ENCODE data around the gene ARFGAP1. TPM values are rescaled to one million over a fixed set of nuclear protein-coding genes. Genes with fewer than 3 reads are reported as not detected.
A peak's percentile ranks its signal among the peaks of the same experiment; 100 is the strongest.
"Not testable (repeated sequence)": the region's sequence is repeated elsewhere in the genome, so short reads cannot be mapped to it uniquely, and the experiment has no call there.

The ARFGAP1 gene
- total RNA-seq, 1 experiment from 2014 or later, result 127 TPM

DNA sequence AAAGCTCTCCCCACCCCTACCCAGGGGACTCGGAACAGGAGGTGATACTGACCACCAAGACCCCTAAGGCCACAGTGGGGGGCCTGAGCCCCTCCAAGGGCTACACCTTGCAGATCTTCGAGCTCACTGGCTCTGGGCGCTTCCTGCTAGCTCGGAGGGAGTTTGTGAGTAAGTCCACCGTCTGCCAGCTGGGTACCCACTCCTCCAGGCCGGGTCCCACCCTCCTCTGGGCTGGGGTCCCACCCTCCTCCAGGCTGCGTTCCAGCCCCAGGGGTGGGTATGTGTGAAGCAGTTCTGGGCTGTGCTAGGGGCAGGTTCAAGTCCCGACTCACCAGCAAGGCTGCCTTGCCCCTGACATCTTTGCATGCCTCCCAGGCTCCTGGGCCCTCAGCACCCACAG is 32.8 kb downstream of the ARFGAP1 start:
- H3K27ac Mint-ChIP-seq (ENCODE audit: unreplicated experiment), result no peak overlapping the region
- no TSS peak for BruUV-seq (replicated peaks)
- no peaks in the 10 kb centered on the region for H3K36me3 Mint-ChIP-seq (ENCODE audit: insufficient read depth, unreplicated experiment)
- TF ChIP-seq, protein P1, sequence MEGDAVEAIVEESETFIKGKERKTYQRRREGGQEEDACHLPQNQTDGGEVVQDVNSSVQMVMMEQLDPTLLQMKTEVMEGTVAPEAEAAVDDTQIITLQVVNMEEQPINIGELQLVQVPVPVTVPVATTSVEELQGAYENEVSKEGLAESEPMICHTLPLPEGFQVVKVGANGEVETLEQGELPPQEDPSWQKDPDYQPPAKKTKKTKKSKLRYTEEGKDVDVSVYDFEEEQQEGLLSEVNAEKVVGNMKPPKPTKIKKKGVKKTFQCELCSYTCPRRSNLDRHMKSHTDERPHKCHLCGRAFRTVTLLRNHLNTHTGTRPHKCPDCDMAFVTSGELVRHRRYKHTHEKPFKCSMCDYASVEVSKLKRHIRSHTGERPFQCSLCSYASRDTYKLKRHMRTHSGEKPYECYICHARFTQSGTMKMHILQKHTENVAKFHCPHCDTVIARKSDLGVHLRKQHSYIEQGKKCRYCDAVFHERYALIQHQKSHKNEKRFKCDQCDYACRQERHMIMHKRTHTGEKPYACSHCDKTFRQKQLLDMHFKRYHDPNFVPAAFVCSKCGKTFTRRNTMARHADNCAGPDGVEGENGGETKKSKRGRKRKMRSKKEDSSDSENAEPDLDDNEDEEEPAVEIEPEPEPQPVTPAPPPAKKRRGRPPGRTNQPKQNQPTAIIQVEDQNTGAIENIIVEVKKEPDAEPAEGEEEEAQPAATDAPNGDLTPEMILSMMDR (IDR thresholded peaks at IDR 0.05; ENCODE audit: unreplicated experiment), result no peak
- no peaks in the 10 kb centered on the region for H3K4me1 Mint-ChIP-seq (ENCODE audit: low read depth, unreplicated experiment)
- CTCF ChIA-PET, result no interaction called here
- intact Hi-C loops (cut with micrococcal nuclease; ENCODE audit: unreplicated experiment), result no loop called here
- H3K9me3 Mint-ChIP-seq (ENCODE audit: low read depth, unreplicated experiment), result peaks cover 3% of the 10 kb centered on the region
- no peak for DNase-seq
- peaks cover 87% of the 10 kb centered on the region for H3K27me3 Mint-ChIP-seq (ENCODE audit: unreplicated experiment)
- no peak overlapping the region for H3K4me3 Mint-ChIP-seq (ENCODE audit: low read depth, unreplicated experiment)

DNA sequence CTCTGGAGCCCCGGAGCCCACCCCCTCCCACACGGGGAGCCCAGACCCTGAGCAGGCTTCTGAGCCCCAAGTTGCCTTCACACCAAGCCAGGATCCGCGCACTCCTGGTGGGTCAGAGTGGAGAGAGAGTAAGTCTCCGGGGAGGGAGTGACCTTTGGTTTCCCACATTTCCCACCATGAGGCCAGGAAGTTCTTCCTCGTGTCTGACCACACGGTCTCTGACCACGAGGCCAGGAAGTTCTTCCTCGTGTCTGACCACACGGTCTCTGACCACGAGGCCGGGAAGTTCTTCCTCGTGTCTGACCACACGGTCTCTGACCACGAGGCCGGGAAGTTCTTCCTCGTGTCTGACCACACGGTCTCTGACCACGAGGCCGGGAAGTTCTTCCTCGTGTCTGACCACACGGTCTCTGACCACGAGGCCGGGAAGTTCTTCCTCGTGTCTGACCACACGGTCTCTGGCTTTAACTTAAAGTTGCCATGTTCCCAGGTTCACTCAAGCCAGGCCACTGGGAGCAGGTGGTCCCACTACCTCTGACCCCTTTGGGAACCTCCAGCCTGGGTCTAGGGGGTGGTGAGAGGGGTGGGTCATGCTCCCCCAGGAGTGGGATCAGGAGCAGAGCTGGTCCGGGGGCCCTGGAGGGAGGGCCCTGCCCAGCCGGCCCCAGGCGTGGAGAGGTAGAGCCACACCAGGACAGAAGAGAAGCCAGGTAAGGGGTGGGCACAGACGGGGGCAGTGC is 33.5 kb downstream of the ARFGAP1 start:
- CTCF ChIA-PET; DNase-seq; H3K4me1 Mint-ChIP-seq (ENCODE audit: low read depth, unreplicated experiment); H3K9me3 Mint-ChIP-seq (ENCODE audit: low read depth, unreplicated experiment); BruUV-seq (replicated peaks); intact Hi-C loops (cut with micrococcal nuclease; ENCODE audit: unreplicated experiment); H3K27ac Mint-ChIP-seq (ENCODE audit: unreplicated experiment); H3K36me3 Mint-ChIP-seq (ENCODE audit: insufficient read depth, unreplicated experiment); H3K4me3 Mint-ChIP-seq (ENCODE audit: low read depth, unreplicated experiment): not testable (repeated sequence)
- peaks cover 87% of the 10 kb centered on the region for H3K27me3 Mint-ChIP-seq (ENCODE audit: unreplicated experiment)

DNA sequence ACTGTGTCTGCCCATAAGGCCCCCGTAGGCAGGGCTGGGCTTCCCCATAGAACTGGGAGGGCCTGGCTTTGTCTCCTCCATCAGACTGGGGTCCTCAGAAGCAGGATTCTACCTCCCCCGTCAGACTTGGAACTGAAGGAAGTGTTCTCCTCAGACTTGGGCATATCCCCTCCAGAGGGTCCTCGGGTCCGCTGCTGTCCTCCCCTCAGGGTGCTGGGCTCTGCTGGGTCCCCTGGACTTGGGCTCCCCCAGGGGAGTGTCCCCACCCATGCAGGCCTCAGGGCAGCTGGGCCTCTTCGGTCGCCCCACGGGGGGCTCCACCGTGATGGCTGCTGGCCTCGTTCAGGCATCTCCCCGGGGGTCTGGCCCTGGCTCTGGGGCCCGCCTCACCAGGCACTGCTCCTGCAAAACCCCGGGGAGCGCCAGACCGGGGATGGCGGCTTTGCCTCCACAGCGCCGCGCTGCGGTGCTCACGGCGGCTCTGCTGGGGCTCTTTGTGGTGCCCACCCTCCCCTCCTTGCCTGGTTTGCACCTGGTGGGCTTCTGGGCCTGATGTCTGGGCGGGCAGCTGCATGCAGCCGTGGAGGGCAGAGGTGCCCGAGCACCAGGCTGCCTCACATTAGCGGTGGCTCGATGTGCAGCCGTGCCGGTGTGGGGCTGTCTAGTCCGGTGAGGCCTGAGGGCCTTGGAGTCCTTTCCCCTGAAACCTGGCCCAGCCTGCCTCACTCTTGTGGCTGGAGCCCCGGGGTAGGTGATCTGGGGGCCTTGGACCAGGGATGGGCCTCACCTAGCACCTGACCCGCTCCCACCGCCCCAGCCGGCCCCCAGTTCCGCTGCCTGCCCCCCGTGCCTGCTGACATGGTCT is 34.3 kb downstream of the ARFGAP1 start:
- Mint-ChIP-seq H3K4me3 (ENCODE audit: low read depth, unreplicated experiment) (no peak overlapping the region), H3K27ac (ENCODE audit: unreplicated experiment) (no peak overlapping the region), H3K9me3 (ENCODE audit: low read depth, unreplicated experiment) (no peaks in the 10 kb centered on the region), H3K4me1 (ENCODE audit: low read depth, unreplicated experiment) (no peaks in the 10 kb centered on the region), H3K27me3 (ENCODE audit: unreplicated experiment) (peaks cover 87% of the 10 kb centered on the region), H3K36me3 (ENCODE audit: insufficient read depth, unreplicated experiment) (no peaks in the 10 kb centered on the region)
- intact Hi-C loops (cut with micrococcal nuclease; ENCODE audit: unreplicated experiment), result no loop called here
- no peak for DNase-seq
- TF ChIP-seq, protein P1 (IDR thresholded peaks at IDR 0.05; ENCODE audit: unreplicated experiment), result no peak
- CTCF ChIA-PET, result interaction anchor here (3.3 kb wide), 1 partner anchor 11 kb away, joined by 21 read pairs; no protein-coding TSS in a partner anchor
- no TSS peak for BruUV-seq (replicated peaks)

DNA sequence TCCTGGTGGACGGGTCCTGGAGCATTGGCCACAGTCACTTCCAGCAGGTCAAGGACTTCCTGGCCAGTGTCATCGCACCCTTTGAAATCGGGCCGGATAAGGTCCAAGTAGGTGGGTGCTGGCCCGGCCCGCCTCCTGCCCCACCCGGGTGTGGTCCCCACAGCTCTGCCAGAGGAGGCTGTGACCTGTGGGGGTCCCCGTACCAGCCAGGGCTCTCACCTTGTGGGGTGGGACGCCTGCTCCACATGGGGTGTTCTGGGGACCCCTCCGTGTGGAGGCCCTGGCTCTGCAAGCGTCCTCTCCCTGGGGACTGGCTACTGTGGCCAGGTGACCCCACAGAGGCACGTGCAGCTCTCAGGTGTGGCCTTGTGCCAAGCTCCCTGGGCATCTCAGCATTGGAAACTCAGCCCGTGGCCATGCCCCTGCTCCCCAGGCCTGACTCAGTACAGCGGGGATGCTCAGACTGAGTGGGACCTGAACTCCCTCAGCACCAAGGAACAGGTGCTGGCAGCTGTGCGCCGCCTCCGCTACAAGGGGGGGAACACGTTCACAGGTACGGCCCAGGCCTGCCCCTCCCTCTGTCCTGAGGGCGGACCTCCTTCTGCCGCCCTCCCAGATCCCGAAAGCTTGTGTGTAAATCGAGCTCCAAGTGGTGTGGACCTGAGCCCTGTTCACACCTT is 35.1 kb downstream of the ARFGAP1 start:
- intact Hi-C loops (cut with micrococcal nuclease; ENCODE audit: unreplicated experiment), result loop anchor here (2.0 kb wide), 1 partner anchor 73 kb away; no protein-coding TSS in a partner anchor
- no TSS peak for BruUV-seq (replicated peaks)
- H3K27me3 Mint-ChIP-seq (ENCODE audit: unreplicated experiment), result peaks cover 87% of the 10 kb centered on the region
- TF ChIP-seq, protein P1 (IDR thresholded peaks at IDR 0.05; ENCODE audit: unreplicated experiment), result peak; percentile 14
- no peak overlapping the region for H3K27ac Mint-ChIP-seq (ENCODE audit: unreplicated experiment)
- H3K36me3 Mint-ChIP-seq (ENCODE audit: insufficient read depth, unreplicated experiment), result no peaks in the 10 kb centered on the region
- H3K4me3 Mint-ChIP-seq (ENCODE audit: low read depth, unreplicated experiment), result no peak overlapping the region
- CTCF ChIA-PET, result interaction anchor here (1.7 to 3.3 kb wide), 2 partner anchors 12 to 84 kb away, joined by 4 to 21 read pairs; no protein-coding TSS in a partner anchor
- H3K9me3 Mint-ChIP-seq (ENCODE audit: low read depth, unreplicated experiment), result no peaks in the 10 kb centered on the region
- no peaks in the 10 kb centered on the region for H3K4me1 Mint-ChIP-seq (ENCODE audit: low read depth, unreplicated experiment)
- DNase-seq, result no peak

Data from Calu3 (cell line).